ENCODE measurements around the gene TAF12.
"Not testable (repeated sequence)": the region's sequence is repeated elsewhere in the genome, so short reads cannot be mapped to it uniquely, and the experiment has no call there.

TAF12 gene

DNA sequence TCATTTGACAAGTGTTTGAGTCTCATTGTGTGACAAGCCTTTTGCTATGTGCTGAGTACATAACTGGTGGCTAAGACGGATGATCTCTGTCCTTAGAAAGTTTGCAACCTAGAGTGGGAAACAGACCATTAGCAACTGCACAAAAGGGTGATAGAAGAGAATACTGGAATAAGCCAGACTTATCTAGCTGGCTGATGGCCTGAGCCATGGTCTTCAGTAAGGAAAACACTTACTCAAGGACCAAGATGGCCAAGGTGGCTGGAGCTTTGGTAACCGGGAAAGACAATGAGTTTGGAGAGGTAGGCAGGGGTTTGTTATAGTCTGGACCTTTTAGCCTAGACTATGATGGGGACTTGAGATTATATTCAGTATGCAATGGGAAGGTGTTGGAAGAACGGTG is 1.6 kb upstream of the TAF12 start:
- DNase-seq = peak; percentile 55

DNA sequence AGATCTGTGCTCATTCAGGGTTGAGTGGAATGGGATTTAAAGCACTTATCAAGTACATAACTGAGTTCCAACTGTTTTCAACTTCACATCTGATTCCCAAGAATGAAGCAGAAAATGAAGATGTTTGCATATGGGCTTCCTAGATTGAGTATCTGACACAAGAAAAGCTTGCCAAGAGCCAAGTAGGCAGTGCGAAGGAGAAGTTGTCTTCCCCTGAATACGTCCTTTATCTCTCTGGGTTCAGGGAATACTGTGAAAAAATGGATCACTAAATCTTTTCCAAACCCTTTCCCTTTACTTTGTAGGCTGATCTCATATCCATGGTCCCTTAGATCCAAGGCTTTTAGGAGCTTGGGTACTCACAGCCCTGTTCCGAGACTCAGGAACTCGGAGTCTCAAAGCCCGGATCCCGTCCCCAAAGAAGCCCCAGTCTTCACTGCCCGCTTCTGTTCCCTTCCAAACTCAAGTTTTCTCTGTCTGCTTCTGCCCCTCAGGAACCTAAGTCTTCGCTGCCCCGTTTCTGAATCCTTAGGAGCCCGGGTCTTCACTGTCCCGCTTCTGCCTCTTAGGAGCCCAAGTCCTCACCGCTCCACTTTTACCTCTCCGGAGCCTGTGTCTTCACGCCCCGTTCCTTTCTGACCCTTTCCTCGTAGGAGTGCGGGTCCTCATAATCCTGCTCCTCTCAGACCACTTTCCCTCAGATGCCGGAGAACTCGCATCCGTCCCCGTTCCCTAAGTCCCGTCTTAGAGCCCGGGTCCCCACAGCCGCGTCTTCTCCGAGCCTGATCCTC is 616 bp downstream of the TAF12 start:
- DNase-seq = no peak

DNA sequence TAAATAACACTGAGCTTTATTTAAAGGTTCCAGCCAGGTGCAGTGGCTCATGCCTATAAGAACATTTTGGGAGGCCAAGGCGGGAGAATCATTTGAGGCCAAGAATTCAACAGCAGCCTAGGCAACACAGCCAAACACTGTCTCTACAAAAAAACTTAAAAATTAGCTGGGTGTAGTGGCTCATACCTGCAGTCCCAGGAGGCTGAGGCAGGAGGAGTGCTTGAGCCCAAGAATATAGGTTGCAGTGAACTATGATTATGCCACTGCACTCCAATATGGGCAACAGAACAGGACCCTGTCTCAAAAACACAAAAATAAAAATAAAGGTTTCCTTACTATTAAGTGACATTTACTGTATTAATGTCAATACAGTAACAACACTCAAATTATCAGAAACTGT is 2.1 kb downstream of the TAF12 start:
- DNase-seq = peak; percentile 32

DNA sequence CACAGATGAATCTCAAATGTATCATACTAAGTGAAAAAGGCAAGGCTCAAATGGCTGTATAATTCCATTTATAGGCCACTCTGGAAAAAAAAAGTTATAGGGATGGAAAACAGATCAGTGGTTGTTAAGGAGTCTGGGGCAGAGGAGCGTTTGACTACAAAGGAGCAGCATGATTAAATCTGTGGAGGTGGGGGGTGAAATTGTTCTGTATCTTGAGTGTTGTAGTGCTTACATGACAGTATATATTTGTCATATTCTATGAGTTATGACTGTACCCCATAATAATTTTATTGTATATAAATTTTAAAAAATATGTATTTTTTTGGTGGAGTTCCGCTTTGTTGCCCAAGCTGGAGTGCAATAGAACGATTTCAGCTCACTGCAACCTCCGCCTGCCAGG is 10.3 kb downstream of the TAF12 start:
- DNase-seq = no peak

DNA sequence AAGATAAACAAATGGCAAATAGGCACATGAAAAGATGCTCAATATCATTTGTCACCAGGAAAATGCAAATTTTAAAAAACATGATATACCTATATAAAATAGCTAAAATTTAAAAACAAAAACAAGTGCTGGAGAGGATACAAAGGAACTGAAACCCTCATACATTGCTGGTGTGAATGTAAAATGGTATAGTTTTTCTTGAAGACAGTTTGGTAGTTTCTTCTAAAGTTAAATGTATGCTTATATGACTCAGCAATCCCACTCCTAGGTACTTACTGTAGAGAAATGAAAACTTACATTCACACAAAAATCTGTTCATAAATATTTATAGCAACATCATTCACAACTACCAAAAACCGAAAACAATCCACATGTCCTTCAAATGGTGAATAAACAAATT is 11.2 kb downstream of the TAF12 start:
- no peak for DNase-seq

DNA sequence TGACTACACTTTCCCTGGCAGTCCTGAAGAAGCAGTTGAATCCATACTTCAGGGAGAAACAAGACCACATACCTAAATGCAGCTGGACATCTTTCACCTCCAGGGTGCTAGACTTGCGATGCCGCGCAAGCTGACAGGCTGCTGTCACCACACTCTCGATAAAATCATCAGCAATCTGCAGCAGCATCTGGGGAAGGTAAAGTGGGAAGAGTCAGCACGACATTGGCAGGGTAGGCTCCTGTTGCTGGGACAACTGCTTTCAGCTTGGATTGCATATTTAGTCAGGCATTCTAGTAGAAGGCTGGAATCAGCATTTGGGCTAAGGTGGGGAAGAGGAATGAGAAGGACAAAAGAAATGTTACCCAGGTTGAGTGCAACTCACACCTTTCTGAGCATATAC is 29.7 kb downstream of the TAF12 start:
- no peak for DNase-seq

DNA sequence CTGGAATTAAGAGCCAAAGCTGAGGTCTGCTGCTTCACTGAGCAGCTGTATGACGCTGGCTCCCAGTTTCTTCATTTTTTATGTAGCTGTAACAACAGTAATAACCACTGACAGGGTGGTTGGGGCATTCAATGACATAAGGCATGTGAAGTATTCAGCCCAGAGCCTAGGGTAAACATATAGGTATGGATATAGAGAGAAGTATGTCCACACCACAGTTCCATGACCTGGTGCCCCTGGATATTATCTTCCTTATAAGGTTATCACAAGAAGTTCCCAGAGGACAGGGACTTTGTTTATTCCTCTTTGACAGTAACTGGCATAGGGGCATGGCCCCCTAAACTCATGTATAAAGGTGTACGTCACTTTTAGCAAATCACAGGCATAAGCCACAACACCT is 36.1 kb downstream of the TAF12 start:
- DNase-seq = no peak

DNA sequence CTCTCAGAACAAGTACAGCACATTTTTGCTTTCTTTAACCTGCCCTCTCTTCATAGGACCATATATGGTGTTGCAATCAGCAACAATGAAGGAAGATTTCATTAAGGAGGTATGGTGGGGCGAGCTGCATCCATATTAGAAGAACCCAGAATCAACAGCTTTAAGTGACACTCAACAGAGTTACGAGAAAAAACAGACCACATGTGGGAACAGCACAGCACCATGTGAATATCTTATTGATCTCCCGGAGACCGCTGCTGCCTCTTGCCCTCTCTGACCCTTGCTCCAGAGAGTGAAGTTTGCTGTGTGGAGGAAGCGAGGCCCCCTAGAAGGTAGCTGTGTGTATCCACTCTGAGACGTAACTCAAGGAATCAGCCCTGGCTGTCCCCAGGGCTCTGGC is 37.9 kb downstream of the TAF12 start:
- no peak for DNase-seq

DNA sequence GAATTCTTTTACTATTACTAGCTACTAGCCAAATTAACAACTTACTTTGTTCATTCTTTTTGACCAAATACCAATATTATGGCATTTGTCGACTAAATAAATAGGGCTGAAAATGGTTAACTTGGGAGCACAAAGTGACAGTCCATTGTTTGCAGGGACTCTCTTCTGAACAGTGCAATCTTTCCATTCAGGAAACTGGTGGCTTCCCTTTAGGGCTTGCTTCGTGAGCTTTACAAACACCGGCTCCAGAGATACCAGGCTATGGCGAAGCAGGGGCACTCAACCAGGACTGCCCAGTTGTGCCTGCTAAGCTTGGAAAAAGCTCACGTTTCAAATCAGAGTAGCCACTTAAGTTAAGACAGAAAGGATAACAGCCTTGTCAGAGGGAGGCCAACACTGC is 38.5 kb downstream of the TAF12 start:
- DNase-seq = no peak

DNA sequence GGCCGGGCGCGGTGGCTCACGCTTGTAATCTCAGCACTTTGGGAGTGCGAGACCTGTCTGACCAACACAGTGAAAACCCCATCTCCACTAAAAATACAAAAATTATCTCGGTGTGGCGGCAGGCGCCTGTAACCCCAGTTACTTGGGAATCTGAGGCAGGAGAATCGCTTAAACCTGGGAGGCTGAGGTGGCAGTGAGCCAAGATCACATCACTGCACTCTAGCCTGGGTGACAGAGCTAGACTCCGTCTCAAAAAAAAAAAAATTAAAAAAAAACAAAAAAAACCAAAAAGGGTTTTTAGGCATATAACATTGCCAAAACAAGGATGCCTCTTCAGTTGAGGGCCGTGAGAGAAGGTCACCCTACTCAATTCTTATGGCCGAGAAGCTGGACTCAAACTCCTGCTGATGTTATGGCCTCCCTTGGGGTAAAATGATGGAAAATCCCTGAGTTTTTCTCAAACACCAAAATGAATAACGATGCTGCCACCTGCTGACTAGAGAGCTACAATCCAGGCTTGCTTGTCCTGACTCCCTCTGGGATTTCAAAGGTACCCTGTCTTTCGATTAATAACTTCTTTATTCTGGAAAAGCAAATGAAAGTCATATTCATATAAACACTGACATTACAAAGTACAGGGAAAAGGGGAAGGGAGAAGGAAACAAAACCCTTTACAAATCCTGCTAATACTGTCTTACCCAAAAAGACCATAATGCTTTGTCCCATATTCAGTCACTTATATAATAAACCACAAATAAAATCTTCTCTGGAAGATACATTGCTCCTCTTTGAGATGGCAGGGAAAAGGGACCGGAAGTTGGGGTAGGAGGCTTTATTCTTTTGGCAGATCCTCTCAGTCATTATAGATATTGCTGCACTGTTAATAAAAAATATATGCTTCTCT is 40.1 kb downstream of the TAF12 start:
- DNase-seq = peak; percentile 71

DNA sequence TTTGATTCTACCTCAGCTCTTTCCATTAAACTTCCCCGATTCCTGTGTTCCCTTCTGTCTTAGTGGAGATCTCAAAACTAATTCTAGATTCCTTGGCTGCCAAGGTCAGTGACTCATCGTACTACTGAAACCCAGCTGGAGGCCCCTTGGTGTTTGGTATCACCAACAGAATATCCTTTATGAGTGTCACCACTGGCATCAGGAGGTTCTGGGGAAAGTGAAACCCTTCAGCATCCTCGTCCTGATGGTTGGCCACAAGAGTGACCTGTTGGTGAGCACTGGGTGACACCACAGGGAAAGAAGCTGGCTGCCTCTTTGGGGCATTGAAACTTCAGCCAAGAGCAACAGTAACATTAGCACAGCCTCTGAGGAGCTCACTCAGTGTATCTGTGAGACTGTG is 41.2 kb downstream of the TAF12 start:
- DNase-seq = no peak

DNA sequence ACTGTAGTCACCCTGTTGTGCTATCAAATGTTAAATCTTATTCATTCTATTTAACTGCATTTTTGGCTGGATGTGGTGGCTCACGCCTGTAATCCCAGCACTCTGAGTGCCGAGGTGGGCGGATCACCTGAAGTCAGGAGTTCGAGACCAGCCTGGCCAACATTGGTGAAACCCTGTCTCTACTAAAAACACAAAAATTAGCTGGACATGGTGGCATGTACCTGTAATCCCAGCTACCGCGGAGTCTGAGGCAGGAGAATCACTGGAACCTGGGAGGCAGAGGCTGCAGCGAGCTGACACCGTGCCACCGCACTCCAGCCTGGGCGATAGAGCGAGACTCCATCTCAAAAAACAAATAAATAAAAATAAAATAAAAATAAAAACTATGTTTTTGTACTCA is 46.6 kb downstream of the TAF12 start:
- not testable (repeated sequence) for DNase-seq

DNA sequence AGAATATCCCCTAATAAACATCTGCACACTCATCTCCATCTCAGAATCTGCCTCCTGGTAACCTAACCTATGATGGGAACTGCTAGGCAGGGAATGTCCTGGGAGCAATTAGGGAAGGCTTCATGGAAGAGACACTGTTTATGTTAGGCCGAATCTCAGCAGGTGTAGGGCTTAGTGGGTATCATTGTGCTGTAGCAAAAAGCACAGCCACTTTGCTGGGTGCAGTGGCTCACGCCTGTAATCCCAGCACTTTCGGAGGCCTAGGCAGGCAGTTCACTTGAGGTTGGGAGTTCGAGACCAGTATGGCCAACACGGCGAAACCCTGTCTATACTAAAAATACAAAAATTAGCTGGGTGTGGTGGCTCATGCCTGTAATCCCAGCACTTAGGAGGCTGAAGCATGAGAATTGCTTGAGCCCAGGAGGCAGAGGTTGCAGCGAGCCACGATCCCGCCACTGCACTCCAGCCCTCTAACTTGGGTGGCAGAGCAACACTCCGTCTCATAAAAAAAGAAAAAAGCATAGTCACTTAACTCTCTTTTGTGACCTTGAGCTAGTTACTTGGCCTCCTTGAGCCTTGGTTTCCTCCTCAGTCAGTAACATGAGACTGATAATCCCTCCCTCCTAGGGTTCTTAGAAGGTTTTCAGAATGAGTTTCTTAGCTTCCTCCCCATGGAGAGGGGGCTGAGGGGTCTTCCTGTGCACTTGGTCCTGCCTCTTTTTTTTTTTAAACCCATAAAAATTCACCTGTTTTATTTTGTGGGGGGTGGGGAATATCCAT is 47.3 kb downstream of the TAF12 start:
- DNase-seq = peak; percentile 37

DNA sequence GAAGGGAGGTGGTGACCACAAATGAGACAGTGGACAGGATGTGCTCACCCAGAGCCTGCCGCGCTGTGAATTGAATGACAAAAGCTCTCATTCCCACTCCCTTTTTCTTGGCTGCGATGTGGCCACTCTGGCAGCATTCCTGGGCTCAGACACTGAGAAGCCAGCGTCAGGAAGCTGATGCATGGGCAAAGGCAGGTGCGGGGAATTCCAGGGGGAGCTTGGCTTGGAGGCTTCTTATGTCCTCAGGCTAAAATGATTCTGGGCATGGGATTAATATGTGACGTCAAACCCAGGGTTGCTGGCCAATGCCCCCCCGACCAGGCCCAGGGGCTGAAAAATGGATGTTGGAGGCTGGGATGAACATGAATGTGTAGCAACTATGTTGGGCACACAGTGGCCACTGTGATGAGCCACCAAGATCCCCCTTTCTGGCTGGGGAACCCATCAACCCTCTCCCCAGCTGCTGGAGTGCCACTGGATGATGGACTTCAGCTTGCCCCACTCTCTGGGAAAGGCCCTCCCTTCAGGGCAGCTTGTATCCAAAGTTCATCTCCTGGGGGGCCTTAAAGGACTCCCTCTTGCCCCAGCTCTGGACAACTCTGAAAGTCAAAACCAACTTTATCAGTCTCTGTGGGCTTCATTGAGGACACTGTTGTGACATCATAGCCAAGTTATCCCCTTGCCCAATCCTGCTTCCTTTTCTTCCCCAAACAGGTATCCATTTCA is 48.0 kb downstream of the TAF12 start:
- DNase-seq = not testable (repeated sequence)

DNA sequence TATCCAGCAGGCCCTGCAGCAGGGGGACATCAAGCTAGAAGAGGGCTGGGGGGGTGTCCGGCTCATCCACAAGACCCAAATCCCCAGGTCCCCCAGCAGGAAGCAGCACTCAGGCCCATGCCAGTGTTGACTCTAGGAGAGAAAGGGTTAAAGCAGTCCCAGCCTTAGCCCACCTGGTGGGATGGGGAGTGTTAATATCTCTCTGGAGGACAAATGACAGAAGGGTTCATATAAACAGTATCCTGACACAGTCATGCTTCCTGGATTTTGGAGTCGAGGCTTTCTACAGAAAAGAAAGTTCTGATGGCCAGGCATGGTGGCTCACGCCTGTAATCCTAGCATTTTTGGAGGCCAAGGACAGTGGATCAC is 48.9 kb downstream of the TAF12 start:
- DNase-seq = not testable (repeated sequence)

DNA sequence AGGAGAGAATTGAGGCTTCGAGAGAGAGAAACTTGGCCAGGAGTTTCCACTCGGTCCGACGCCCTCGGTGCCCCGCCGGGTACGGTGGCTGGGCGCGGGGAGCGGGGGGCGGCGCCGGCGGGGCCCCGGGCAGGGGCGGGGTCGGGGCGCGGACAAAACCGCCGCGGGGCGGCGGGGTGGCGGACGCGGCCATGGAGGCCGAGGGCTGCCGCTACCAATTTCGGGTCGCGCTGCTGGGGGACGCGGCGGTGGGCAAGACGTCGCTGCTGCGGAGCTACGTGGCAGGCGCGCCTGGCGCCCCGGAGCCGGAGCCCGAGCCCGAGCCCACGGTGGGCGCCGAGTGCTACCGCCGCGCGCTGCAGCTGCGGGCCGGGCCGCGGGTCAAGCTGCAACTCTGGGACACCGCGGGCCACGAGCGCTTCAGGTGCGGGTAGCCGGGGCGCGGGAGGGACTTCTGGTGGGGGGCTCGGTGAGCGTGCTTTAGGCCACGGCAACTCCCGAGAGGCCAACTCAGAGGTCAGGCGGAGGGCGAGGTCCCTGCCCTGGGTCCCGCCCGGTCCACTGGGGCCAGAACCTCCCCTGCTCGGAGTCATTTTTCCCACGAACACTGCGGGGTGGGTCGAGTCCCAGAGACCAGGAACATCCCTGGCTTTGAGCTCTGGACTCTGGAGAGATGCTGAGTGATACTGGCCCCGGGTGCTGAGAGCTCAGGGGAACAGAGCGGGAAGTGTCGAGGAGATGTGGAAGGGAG is 50.4 kb downstream of the TAF12 start:
- DNase-seq = peak; percentile 35

DNA sequence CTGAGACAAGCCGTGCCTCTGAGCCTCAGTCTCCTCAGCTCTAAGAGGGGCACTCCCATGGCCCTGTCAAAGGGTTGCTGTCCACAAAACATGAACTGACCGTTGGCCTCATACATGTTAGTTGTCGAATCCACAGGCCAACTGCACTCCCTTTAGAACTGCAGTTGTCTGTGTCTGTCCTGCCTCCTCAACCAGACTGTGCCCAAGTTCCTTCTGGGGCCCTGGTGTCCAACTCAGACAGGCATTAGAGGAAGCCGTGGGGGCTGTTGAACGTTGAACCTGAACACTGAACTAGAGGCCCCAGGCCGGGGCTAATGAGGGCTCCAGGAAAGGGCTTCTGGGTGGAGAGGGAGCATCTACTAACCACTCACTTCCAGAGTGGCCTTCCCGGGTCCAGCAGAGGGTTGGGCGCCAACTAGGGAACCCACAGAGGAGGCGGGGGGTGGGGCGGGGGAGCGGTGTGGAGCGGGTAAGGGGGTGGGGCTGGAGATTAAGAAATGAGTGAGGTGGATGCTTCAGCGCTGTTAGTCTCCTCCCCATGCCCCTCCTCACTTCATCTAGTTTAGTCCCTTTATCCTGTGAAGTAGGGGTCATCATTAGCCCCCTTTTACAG is 51.1 kb downstream of the TAF12 start, which contains the start of gene RAB42:
Gene RAB42, plus strand, starts transcription at position 558 of the 613 bp plus-strand sequence. CDS start 247 bp downstream, outside the sequence.
- peak; percentile 77 for DNase-seq

DNA sequence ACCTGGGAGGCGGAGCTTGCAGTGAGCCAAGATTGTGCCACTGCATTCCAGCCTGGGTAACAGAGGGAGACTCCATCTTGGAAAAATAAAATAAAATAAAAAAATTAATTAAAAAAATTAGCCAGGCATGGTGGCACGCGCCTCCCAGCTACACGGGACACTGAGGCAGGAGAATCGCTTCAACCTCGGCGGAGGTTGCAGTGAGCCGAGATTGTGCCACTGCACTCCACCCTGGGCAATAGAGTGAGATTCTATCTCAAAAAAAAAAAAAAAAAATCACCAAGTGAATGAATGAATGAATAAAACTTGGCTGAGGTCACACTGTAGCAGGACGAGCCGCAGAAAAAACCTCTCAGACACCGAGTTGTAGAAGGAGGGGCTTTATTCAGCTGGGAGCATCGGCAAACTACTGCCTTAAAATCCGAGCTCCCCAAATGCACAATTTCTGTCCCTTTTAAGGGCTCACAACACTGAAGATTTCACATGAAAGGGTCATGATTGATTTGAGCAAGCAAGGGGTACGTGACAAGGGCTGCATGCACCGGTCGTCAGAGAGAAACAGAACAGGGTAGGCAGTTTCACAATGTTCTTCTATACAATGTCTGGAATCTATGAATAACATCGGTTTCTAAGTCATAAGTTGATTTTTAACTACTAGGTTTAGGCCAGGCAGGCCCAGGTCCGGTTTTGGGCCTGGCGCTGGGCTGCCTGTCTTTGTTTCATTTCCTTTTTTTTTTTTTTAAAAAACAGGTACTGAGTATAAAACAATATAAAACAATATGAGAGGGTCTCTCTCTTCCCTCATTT is 56.1 kb downstream of the TAF12 start:
- not testable (repeated sequence) for DNase-seq

DNA sequence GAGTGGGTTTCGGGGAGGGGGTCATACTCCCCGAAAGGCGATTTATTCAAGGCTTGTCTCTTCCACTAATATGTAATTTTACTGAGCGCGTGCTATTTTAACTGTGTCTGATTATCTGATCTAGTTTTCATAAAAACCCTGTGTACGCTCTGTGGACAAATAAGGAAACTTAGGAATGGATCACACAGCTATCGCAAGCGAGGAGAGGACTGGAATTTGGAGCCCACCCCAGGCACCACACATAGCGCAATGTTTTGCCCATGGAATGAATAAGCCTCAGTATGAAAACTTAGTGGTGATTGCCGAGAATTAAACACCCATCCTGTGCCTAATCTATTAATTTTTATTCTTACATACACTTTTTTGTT is 60.6 kb downstream of the TAF12 start:
- DNase-seq = peak; percentile 53

DNA sequence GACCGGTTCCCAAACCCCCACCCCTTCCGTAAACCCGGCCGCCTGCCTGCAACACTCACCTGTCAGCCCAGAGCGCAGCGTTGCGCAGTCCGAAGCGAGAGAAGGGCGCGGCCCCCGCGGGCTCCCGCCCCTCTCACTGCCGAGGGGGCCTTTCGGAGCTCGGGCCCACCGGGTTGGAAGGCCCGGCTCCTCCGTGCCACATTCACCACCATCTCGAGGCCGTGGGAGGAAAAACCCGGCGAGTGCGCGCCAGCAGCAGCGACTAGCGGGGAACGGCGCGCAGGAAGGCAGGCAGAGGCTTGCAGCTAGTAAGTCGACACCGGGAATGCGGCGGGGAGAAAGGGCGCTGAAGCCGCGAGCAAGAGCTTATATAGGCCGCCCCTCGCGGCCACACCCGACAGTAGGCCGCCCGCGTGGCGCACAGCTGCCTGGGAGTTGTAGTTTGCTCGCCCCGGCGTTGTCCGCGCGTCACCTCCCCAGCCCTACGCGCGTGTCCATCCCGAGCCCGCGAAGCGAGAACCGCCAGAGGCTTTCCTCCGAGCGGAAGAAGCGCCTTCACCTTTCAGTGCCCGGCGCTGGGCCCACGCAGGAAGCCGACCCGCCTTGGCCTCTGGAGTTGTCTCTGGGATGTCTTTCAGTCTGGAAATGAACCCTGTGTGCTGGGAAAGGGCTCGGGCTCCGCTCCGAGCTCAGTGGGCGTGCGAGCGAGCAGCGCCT is 61.2 kb downstream of the TAF12 start:
- DNase-seq = peak; percentile 98

Data from NCI-H82 (cell line).